Body of pancreas (tissue), 4 donors: ENCODE data around the gene MGMT.

Experiments
- CTCF ChIP-seq, 7 experiments: fragments of 450-650 bp in 4 of 7; fragments of 200-600 bp in 3 of 7; sonication (generic) in 3 of 7; IDR thresholded peaks; one replicate each; pipeline ENCODE4 v1.5.1; 2016 to 2019; ENCODE audit warnings: antibody characterized with exemption in 7 of 7
- POLR2A ChIP-seq, 3 donors: fragments of 450-650 bp; IDR thresholded peaks; one replicate each; pipeline ENCODE4 v1.6.1; 2016; ENCODE audit warnings: antibody characterized with exemption in 3 of 3, mild to moderate bottlenecking in 2 of 3

GRCh38 chr10:129628823-129629222, 161.8 kb downstream of the MGMT start:
- TF ChIP-seq POLR2A (IDR thresholded peaks at IDR 0.05): no peak
- TF ChIP-seq CTCF (IDR thresholded peaks at IDR 0.05): no peak
